HG03457 (cell line): ENCODE data around the gene EPB41L4A.
"Not testable (repeated sequence)": the region's sequence is repeated elsewhere in the genome, so short reads cannot be mapped to it uniquely, and the experiment has no call there.

Experiments
- ATAC-seq: cut with Tn5 transposase; IDR thresholded peaks from one replicate; pipeline ENCODE4 v1.9.1; 2021; ENCODE audit warnings: moderate number of reproducible peaks; ENCODE audit not compliant: unreplicated experiment

EPB41L4A gene

DNA sequence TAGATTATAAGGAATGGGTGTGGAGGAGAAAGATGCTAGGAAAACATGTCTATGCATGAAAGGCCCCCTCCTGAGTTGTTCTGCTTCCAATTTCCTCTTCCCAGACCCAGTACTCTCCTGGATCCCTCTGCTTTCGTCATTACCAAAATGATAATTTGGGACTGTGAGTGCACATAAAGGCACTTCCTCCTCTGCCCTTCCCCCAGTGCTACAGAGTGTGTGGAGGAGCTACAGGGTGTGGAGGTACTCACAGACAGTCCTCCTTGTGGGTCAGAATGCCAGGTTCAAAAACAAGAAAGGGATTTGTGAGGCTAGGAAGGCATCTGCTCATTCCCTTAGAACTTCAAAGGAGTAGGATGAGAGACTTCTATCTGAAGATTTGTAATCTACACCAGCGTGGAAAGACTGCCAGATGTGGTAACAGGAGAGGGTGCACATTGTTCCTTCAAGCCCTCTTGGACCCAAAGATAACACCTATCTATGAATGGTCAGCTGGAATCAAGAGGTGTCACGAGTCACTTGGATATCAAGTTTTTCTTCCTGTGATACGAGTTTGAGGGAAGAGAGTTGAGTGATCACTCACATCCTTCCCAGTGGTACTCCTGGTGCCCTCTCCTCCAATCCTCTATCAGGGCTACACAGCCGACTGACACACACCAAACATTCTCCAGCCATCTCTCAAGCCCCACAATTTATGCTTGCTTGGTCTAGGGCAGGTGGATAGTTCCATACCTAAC lies 201.1 kb downstream of the EPB41L4A start:
- no peak for ATAC-seq

GRCh38 chr5:112216140-112216539 lies 202.9 kb downstream of the EPB41L4A start:
- ATAC-seq, result no peak

GRCh38 chr5:112210430-112211005 lies 208.6 kb downstream of the EPB41L4A start:
- no peak for ATAC-seq

GRCh38 chr5:112208699-112209615 lies 210.1 kb downstream of the EPB41L4A start:
- ATAC-seq, result no peak

DNA sequence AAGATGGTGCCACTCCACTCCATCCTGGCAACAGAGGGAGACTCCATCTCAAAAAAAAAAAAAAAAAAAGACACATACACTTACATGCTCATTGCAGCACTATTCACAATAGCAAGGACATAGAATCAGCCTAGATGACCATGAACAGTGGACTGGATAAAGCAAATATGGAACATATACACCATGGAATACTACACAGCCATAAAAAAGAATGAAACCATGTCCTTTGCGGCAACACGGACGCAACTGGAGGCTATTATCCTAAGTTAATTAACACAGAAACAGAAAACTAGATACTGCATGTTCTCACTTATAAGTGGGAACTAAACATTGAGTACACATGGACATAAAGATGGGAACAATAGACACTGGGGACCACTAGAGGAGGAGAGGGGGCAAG lies 210.9 kb downstream of the EPB41L4A start:
- not testable (repeated sequence) for ATAC-seq

- no peak for ATAC-seq
These were observed 213.2 kb downstream of the EPB41L4A start for GRCh38 chr5:112205846-112206245.

- no peak for ATAC-seq
These were observed 215.8 kb downstream of the EPB41L4A start for GRCh38 chr5:112203229-112203628.

GRCh38 chr5:112202694-112203093 lies 216.4 kb downstream of the EPB41L4A start:
- no peak for ATAC-seq

DNA sequence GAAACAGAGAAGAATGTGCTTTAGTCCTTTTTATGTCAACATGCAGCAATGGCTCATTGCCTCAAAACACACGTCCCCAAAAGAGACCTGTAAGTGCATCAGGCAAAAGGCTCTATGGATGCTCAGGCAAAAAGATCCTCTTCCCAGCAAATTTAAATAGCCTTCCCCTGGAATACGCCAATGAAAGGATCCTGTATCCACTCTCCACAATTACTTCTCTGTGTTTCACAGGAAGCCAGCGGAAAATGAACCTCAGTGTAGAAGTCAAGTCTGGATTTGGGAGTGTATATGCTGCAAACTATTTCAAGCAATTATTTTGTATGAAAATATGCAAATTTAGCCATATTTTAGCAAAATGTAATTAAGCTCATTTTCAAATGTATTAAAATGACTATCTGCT lies 217.9 kb downstream of the EPB41L4A start:
- no peak for ATAC-seq

- ATAC-seq, result no peak
These were observed 218.9 kb downstream of the EPB41L4A start for GRCh38 chr5:112200131-112200530.

- no peak for ATAC-seq
These were observed 222.5 kb downstream of the EPB41L4A start for GRCh38 chr5:112196584-112196983.

DNA sequence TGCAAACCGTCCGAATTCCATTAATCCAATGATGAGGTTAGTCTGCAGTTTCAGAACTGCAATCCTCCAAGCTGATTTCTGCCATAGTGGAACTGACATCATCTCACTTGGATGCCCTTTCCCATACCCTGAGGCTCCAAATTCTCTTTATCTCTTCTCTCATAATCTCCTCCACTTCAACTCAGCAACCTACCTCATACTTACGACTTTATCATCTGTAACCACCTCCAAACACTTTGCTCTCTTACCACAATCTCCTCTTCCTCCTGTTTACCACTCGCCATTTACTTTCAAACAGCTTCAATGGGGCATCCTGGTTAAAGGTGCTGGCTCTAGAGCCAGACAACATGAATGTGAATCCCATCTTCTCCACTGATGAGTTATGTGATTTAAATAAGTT lies 223.2 kb downstream of the EPB41L4A start:
- ATAC-seq, result no peak

DNA sequence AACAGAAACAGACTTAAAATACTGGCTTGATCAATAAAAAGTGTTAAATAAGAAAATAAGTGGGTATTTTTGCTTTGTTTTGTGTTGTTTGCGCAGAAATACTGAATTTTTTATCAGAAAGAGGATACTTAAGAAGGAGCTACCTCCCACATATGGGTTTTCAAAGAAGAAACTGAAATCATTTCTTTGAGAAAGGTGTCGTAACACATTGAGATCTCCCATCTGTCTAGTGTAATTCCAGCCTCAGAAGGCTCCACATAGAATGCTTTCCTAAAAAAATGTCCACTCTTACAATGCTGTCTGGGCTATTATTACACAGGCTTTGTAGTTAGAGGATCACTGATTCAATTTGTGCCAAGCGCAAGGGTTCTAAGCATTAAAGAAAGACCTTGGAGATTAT lies 226.2 kb downstream of the EPB41L4A start:
- no peak for ATAC-seq

DNA sequence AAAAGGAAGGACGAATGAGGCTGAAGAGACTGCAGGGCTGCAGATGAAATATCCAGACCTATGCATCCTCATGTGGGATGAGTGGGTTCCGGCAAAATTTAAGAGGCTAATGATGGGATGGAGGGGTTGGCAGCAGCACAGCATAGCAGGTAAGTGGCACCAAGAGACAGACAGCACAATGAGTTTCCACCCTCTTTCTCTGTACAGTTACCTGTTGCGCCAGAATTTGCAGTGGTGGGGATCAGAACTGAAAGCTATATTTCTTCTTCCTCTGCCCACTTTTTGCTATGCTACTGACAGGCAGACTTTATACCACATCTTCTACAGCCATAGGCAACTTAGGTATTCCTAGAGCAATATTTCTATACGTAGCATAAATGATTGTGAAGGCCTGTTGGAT lies 227.0 kb downstream of the EPB41L4A start:
- no peak for ATAC-seq

DNA sequence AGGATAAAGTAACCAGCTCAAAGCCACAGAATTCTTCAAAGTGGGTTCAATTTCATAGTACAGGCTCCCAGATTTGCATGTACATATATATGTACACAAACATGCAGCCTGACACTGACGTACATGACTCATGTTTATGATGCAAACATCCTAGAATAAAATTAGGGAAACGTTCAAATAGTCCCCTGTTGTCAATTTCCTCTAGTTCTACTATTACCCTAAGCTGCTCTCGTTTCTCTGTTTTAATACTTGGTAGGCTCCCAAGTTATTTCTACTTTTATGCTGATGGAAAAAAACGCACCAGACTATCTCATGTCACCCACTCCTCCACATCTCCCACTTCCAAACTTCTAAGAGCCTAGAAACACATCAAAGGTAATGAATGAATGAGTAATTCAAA lies 229.7 kb downstream of the EPB41L4A start:
- no peak for ATAC-seq

- no peak for ATAC-seq
These were observed 232.6 kb downstream of the EPB41L4A start for GRCh38 chr5:112186401-112186990.

- no peak for ATAC-seq
These were observed 235.2 kb downstream of the EPB41L4A start for GRCh38 chr5:112183874-112184273.

GRCh38 chr5:112183103-112183711 lies 235.9 kb downstream of the EPB41L4A start:
- ATAC-seq, result no peak

DNA sequence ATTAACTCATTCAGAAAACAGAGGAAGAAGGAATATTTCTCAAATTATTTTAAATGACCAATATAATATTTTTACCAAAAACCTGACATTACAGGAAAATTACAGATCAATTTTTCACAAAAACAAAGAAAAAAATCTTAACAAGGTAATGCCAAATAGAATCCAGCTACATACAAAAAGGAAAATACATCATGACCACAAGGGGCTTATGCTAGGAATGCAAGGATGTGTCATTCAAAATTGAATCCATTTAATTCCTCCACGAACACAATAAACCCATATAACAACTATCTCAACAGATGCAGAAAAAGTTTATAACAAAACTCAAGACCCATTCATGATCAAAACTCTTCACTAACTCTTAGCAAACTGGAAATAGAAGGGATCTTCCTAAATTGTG lies 239.8 kb downstream of the EPB41L4A start:
- ATAC-seq, result no peak

GRCh38 chr5:112174959-112175594 lies 244.0 kb downstream of the EPB41L4A start:
- ATAC-seq, result peak; percentile 77
